ENCODE measurements around the gene HNMT.
"Not testable (repeated sequence)": the region's sequence is repeated elsewhere in the genome, so short reads cannot be mapped to it uniquely, and the experiment has no call there.

The HNMT gene

DNA sequence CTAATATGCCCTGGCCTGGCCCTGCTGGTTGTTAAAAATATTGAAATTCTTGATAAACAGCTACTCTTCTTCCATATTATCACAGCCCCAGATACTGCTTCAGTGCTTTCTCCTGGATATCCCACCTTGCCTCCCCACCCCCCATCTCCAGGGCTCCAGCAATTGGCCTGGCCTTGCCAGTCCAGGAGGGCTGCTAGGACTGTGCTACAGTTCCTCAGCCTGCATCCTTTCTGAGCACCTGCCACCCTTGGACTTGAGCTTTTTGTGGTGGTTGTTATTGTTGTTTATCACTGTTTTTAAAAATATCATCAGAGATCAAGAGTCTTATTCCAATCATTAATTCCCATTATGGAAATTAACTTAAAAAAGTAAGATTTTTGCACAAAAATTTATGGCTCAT lies 13.5 kb downstream of the HNMT start:
- no peak for DNase-seq

DNA sequence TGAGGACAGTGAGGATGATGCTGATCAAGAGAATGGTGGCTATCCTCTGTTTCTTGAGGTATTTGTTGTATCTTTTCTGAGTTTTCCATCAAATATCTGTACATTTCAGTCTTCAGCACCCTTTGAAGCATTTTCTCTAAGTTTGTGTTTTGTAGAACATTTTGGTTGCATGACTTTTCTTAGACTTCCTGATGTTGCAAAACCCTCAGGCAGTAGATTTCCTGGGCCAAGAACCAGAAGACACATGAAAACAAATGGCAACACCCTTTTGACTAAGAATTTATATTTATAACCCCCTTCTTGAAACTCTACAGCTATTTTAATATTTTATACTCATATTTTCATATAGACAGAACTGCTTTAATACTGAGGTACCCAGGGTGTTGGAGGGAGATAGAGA lies 16.2 kb downstream of the HNMT start:
- no peak for DNase-seq

DNA sequence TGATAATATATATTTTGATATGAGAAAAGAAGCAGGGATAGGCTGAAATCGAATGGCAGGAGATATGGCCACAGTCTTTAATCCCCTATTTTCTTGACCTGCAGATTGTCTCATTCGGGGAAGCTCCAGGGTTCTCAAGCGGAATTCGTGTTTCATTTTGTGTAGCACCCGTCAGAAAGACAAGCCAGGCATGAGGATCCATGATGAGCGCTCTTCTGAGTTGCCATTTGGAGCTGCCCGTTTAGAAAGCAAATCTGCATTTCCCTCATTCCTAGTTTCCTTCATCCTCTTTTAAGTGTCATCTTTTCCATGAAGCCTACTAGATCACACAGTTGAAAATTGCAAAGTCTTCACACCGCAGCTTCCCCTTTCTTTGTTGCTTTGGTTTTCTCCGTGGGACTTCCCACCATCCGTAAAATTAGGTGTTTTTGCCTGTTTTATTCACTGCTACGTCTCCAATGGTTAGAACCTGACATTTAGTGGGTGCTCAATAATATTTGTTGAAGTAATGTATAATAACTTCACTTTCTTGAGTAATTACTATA lies 16.9 kb downstream of the HNMT start:
- no peak for DNase-seq

DNA sequence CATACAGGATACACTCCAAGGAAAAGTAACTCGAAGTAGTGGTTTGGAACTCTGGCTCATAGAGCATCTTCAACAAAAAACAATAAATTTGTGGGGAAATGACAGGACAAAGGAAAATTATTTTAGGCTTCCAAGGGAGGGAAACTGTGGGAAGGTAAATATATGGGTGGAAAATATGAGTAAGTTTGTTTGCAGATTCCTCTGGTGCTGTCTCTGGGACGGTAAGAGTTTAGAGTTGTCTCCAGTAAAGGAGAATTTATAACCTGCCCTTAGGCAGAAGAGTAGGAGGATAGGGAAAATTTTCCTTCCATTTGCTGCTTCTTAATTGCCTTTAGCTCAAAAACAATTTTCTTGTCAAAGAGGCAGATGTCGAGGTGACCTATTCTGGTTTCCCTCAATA lies 19.3 kb downstream of the HNMT start:
- DNase-seq, result no peak

DNA sequence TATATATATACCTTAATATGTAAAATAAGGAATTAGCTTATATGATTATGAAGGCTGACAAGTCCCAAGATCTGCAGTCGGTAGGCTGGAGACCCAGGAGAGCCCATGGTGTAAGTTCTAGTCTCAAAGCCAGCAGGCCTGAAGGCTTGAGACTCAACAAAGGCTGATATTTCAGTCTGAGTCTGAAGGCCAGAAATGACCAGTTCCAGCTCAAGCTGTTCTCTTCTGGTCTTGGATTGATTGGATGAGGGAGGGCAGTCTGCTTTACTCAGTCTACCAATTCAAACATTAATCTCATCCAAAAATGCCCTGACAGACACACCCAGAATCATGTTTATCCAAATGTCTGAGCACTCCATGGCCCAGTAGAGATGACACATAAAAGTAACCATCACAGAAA lies 22.0 kb downstream of the HNMT start:
- DNase-seq, result no peak

DNA sequence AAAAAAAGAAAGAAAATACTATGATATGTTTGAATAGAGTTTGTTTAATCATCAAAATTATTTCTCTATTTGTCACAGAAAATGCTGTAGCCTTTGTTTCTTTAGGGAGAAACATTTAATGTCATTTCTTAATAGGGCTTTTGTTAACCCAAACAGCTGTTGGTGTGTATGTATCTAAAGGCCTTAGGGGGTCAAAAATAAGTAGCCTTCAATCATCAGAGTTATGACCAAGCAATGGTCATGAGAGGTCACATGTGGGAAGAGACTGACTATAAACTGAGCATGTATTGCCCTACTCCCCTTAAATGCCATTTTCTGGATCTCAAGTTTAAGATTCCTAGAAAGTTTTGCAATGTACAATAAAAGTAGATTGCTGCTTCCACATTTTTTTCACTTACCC lies 22.7 kb downstream of the HNMT start:
- no peak for DNase-seq

DNA sequence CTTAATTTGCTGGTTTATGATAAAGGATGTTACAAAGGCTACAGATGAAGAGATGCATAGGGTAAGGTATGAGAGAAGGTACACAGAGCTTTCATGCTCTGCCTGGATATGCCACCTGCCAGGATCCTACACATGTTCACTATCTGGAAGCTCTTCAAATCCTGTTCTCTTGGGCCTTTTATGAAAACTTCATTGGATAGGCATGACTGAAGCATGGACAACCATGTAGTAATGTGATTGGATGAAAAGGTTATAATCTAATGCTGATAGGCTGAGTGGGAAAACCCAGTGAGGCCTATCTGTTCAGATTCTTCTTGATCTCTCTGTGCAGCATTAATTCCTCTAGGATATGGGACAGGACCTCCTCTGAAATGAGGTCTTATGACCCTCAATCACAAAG lies 26.8 kb downstream of the HNMT start:
- DNase-seq, result no peak

DNA sequence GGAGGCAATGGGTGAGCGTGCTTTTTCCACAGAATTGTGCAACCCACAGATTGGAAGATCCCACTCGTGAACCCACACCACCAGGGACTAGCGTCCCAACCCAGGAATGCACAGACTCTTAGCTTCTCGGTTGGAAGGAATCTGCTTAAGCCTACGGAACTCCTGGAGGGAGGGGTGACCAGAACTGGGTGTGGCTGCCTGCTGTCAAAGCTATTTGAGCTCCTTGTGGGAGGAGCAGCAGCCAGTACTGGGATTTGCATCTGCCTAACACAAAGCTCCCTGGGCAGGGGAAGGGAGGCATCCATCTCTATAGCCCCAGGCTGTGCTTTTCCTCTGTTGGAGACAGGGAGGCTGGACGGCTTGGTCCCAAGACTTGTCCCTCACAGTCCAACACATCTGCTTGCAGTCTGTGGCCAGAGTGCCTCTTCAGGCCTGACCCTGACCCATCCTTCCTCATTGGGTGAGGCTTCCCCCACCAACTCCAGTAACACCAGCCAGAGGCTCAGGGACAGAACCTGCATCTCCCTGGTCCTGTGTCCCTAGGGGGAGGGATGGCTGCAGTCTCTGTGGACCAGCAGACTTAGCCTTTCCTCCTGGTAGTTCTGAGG lies 27.9 kb downstream of the HNMT start:
- no peak for DNase-seq

DNA sequence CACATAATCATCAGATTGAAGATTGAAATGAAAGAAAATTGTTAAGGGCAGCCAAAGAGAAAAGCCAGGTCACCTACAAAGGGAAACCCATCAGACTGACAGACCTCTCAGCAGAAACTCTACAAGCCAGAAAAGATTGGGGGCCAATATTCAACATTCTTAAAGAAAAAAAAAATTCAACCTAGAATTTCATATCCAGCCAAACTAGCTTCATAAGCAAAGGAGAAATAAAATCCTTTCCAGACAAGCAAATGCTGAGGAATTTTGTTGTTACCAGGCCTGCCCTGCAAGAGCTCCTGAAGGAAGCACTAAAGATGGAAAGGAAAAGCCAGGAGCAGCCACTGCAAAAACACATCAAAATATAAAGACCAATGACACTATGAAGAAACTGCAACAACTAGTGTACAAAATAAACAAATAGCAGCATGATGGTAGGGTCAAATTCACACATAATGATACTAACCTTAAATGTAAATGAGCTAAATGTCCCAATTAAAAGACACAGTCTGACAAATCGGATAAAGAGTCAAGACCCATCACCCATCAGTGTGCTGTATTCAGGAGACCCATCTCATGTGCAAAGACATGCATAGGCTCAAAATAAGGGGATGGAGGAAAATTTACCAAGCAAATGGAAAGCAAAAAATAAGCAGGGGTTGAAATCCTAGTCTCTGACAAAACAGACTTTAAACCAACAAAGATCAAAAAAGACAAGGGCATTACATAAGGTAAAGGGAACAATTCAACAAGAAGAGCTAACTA lies 29.6 kb downstream of the HNMT start:
- not testable (repeated sequence) for DNase-seq

DNA sequence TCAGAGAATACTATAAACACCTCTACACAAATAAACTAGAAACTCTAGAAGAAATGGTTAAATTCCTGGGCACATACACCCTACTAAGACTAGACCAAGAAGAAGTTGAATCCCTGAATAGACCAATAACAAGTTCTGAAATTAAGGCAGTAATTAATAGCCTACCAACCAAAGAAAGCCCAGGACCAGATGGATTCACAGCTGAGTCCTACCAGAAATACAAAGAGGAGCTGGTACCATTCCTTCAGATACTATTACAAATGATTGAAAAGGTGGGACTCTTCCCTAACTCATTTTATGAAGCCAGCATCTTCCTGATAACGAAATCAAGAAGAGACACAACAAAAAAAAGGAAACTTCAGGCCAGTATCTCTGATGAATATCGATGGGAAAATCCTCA lies 31.1 kb downstream of the HNMT start:
- DNase-seq, result not testable (repeated sequence)

DNA sequence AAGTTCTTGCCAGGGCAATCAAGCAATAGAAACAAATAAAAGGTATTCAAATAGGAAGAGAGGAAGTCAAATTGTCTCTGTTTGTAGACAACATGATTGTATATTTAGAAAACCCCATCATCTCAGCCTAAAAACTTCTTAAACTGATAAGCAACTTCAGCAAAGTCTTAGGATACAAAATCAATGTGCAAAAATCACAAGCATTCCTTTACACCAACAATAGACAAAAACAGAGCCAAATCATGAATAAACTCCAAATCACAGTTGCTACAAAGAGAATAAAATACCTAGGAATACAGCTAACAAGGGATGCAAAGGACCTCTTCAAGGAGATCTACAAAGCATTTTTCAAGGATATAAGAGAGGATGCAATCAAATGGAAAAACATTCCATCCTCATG lies 31.9 kb downstream of the HNMT start:
- DNase-seq, result not testable (repeated sequence)

DNA sequence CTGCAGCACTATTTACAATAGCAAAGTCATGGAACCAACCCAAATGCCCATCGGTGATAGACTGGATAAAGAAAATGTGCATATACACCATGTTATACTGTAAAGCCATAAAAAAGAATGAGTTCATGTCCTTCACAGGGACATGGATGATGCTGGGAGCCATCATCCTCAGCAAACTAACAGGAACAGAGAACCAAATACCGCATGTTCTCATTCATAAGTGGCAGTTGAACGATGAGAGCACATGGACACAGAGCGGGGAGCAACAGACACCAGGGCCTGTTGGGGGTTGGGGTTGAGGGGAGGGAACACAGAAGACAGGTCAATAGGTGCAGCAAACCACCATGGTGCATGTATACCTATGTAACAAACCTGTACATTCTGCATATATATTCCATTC lies 33.5 kb downstream of the HNMT start:
- DNase-seq, result no peak

DNA sequence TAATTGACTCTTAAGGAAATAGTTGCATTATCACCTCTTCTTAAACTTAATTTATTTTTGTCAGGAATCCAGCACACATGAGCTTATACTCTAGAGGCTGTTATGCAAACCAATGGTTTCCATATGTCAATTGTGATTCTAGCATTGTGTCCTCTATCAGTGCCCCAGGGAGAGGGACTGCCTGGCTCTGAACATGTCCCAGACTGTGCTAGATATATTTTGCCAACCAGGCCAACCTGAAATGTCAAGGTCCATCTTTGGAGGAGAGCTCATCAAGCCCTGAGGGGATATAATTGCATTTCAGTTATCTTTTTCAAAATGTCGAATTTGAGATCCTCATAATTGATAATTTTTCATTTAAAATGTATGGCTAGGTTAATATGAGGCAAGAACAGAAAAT lies 34.2 kb downstream of the HNMT start:
- DNase-seq, result no peak

DNA sequence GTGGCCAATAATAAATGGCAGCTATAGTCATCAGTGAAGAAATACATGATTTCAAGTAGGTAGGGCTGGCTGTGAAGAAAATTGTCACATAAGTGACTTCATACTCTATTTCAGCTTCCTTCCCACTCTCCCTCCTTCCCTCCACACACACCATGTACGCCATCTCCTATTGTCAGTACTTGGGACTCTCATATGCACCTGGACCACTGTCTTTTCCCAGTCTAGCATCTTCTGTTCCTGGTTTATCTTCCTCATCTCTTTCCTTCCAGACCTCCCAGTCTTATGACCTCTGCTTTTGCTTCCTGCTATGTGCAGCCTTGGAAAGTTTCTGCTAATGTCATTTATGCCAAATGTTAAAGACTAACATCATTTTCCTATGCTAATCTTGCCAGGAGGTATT lies 35.0 kb downstream of the HNMT start:
- DNase-seq, result no peak

DNA sequence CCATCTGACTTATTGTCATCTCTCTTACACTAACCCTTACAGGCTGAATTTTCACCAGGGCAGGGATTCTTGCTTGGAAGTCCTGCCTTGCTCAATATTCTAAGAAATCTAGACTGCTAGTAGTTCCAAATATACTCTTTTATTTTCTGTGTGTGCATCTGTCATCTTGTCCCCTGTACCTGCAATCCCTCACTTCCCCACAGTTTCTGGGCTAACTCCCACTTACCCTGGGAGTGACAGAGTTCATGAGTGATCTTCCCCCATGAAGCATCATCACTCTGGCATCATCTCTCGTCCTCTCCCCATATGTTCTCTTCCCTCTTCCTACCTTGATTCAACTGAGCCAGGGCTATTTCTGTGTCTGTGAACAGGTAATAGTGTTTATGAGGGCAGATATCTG lies 35.7 kb downstream of the HNMT start:
- no peak for DNase-seq

DNA sequence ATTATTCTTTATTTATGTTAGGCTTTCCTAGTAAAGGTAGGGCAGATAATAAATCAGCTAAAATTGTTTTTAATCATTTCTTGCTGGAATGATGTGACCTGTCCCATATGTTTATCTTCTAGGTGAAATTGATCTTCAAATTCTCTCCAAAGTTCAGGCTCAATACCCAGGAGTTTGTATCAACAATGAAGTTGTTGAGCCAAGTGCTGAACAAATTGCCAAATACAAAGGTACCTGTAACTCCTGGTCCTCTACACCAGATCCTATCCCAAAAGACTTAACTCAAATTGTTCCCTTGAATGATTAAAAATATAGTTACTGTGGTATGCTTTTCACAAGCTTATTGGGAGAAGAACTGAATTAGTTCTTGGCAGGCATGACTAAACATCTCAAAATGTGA lies 36.5 kb downstream of the HNMT start:
- DNase-seq, result no peak

DNA sequence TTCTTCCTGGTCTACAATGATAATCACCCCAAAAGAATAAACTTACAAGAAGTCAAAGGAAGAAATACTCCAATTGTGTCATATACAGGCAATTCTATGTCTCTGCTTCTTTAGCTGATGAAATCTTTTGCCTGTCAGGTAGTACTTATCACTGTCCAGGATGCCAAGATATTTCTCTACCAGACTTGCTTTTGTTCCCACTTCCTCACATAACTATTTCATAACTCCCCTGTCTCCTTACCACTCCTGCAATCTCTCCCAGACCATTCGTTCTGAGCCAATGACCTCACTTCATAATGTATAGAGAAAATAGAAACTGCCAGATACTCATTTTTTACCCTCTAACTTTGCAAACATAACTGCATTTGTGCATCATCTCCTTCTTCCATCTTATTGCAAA lies 39.1 kb downstream of the HNMT start:
- DNase-seq, result no peak

DNA sequence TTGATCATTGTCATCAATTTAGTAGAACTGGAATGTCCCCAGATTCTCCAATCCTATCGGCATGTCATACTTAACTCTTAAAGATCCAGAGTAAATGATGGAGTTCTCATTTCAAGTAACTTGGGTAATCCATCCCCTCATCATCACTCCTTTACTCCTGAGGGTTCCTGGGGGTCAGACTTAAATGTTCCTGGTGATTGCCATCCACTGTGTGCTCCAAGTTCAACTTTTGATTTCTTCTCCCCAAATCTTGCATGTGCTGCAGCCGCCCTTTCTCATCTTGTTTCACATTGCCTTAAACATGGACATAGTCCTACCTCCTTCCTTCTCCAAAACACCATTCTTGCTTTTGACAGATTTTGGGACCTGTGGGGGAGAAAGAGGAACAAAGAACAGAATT lies 43.2 kb downstream of the HNMT start:
- no peak for DNase-seq

DNA sequence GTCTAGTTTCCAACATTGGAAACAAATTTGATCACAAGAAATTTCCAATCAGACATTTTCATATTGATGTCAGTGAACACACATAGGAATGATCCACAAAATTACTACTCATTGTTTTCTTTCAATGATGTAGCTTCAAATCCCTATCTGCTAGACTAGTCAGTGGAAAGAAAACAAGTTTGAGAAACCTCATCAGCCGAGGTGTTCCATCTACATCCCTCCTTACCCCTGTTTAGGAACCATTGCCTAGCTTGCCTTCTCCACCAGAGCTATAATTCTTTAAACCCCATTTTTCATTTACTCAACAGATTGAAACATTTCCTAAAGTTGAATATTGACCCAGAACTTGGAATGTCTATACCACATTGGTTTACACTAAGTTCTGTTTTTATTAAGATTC lies 45.3 kb downstream of the HNMT start:
- no peak for DNase-seq

DNA sequence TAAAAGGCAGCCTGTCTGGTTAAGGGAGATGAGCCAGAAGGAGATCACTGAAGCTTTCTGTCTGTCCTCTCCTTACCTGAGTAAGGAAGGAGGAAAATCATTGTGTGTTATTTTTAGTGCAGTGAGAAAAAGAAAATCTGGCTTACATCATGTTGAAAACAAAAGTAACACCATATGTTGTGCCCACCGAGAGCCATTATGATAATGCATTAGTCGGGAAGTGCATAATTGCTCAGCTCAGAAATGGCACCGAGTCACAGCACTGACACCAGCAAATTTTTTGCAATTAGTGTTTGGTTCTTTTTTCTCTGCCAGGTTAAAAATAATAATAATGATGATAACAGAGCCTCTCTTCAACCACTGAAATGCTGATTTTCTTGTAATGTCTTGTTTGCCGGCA lies 46.6 kb downstream of the HNMT start:
- DNase-seq, result no peak

DNA sequence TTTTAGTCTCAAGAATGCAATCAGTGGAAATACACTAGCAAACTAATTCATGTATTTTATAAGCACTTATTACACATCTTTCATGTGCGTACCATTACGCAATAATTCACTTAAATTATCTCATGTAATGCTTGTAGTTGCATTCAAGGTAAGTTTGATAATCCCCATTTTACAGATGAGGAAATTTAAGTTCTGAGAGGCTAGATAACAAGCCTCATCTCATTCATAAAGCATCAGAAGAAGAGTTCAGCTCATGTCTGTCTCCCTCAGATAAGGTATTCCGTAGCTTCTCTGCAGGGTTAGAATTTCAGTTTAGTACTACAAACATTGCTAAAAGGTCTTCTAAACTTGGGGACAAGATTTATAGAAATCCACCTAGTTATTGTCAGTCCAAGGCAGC lies 47.8 kb downstream of the HNMT start:
- DNase-seq, result no peak

DNA sequence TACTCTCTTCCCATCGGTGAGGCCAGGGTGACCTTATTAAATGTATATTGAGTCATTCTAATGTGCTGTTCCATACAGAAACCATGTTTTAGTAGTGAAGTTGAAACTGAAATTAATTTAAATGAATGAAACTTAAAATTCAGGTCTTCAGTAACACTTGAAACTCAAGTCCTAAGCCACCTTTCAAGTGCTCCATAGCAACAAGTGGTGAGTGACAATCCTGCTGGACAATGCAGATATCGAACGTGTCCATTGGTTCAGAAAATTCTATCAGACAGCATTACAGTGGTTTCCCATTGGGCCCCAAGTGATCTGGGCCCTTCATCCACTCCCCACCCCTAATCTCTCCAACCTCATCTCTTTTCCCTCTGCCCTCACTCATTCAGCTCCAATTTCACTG lies 48.7 kb downstream of the HNMT start:
- no peak for DNase-seq

DNA sequence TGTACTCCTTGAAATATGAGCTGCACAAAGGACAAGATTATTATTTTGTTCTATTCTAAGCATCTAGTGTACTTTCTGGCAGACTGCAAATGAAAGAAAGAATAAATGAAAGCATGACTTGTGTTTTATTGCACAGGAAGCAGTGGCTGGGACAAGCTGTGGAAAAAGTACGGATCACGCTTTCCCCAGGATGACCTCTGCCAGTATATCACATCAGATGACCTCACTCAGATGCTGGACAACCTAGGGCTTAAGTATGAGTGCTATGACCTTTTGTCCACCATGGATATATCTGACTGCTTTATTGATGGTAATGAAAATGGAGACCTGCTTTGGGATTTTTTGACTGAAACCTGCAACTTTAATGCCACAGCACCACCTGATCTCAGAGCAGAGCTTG lies 49.4 kb downstream of the HNMT start:
- DNase-seq, result no peak

DNA sequence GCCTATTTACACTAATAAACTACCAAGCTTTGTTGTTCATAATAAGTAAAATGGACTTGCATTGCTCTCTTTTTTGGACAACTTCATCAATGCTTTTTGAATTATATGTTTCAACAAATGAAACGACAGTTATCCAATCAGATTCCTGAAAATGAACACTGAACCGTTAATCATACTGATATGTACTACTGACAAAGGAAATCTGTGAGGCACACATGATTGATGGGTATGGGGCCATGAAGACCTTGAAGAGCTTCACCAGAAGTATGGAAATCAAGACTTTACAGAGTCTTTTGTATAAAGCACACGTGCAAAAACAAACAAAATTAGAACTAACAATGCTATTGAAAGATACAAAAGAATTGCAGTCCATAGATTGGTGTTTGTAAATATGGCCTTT lies 51.2 kb downstream of the HNMT start:
- no peak for DNase-seq

Measured in CD4-positive, alpha-beta T cell treated with Interferon gamma for 1 hour (primary cell).